Fibroblast of upper back skin (primary cell): Measurements from ENCODE around the gene DDAH1.

Experiments
- DNase-seq: peaks from one replicate; pipeline ENCODE4 v3.0.0-alpha.2; 2013

DDAH1 gene

GRCh38 chr1:85467929-85468540, 3.1 kb upstream of the DDAH1 start:
- no peak for DNase-seq

GRCh38 chr1:85467036-85467435, 2.1 kb upstream of the DDAH1 start:
- no peak for DNase-seq

GRCh38 chr1:85465786-85466134, 801 bp upstream of the DDAH1 start:
- peak; percentile 54 for DNase-seq

GRCh38 chr1:85464497-85465098, 361 bp downstream of the DDAH1 start:
- DNase-seq = peak; percentile 72

GRCh38 chr1:85463731-85464496, 1.0 kb downstream of the DDAH1 start:
- no peak for DNase-seq

GRCh38 chr1:85462931-85463649, 1.9 kb downstream of the DDAH1 start:
- DNase-seq = no peak

- no peak for DNase-seq
These were observed 3.6 kb downstream of the DDAH1 start for GRCh38 chr1:85461216-85461918.

- no peak for DNase-seq
These were observed 4.3 kb downstream of the DDAH1 start for GRCh38 chr1:85460555-85461088.

GRCh38 chr1:85459290-85459689, 5.7 kb downstream of the DDAH1 start:
- DNase-seq = no peak

- DNase-seq = no peak
These were observed 10.7 kb downstream of the DDAH1 start for GRCh38 chr1:85454214-85454613.

GRCh38 chr1:85453640-85454194, 11.2 kb downstream of the DDAH1 start:
- no peak for DNase-seq

GRCh38 chr1:85452948-85453347, 12.0 kb downstream of the DDAH1 start:
- no peak for DNase-seq

GRCh38 chr1:85451236-85451830, 13.6 kb downstream of the DDAH1 start:
- DNase-seq = no peak

- no peak for DNase-seq
These were observed 14.1 kb downstream of the DDAH1 start for GRCh38 chr1:85450832-85451231.

- DNase-seq = no peak
These were observed 15.6 kb downstream of the DDAH1 start for GRCh38 chr1:85449356-85449755.

GRCh38 chr1:85448358-85448757, 16.6 kb downstream of the DDAH1 start:
- DNase-seq = peak; percentile 55

- DNase-seq = peak; percentile 42
These were observed 17.7 kb downstream of the DDAH1 start for GRCh38 chr1:85447006-85447943.

GRCh38 chr1:85445906-85446305, 19.1 kb downstream of the DDAH1 start:
- DNase-seq = peak; percentile 52

GRCh38 chr1:85444381-85444780, 20.6 kb downstream of the DDAH1 start:
- DNase-seq = no peak

GRCh38 chr1:85440612-85441011, 24.3 kb downstream of the DDAH1 start:
- no peak for DNase-seq

GRCh38 chr1:85438353-85438752, 26.6 kb downstream of the DDAH1 start:
- DNase-seq = no peak
